Fibroblast of mammary gland (primary cell): ENCODE measurements around the gene SF3B1.
A peak's percentile ranks its signal among the peaks of the same experiment; 100 is the strongest.
"Not testable (repeated sequence)": the region's sequence is repeated elsewhere in the genome, so short reads cannot be mapped to it uniquely, and the experiment has no call there.

Source experiments
- DNase-seq: peaks from one replicate; pipeline ENCODE4 v3.0.0-alpha.2; 2010; ENCODE audit warnings: low read depth
- H3K4me3 ChIP-seq: 2 replicates; pipeline ENCODE4 v1.5.1; 2011; ENCODE audit warnings: low read depth, mild to moderate bottlenecking, low read length, moderate library complexity; ENCODE audit not compliant: control insufficient read depth
- TF ChIP-seq, protein P1 (sequence below): conservative IDR thresholded peaks from 2 replicates; pipeline ENCODE4 v1.5.1; 2011; ENCODE audit warnings: low read depth, low read length, inconsistent platforms; ENCODE audit not compliant: control insufficient read depth, insufficient read depth

The SF3B1 gene

DNA sequence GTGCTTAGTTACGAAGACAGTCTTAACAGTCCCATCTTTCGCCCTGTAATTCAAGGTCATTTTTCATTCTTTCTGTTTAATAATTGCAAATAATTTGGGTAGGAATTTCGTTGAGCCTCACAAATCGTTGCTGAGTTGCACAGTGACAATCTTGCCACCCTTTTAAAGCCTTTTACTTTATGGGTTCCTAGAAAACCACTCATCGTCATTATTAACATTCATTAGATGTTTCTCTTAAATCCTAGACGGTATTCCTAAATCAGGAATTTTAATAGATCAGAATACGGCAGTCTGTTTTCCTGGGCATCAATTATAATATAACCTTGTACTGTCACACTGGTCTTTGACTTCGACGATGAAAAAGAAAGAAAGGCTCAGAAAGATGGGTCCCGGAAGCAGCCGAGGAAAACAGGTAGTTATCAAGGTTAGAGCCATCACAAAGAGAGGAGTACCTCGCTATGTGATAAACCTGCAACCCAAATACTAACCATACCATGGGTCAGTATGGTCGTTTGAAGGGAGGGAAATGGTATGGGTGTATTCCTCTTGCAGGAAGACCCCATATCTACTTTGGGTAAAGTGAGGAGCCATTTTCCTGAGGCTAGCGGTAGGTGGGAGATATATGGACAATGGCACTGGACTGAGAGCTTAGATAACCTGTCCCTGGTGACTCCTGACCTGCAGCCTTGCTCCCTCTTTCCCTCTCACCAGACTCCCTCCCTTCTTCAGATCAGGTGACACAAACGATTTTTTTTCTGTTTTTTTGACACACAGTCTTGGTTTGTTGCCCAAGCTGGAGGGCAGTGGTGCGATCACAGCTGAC is 981 bp upstream of the SF3B1 start:
- H3K4me3 ChIP-seq = peak overlapping the region; percentile 100
- TF ChIP-seq, protein P1, sequence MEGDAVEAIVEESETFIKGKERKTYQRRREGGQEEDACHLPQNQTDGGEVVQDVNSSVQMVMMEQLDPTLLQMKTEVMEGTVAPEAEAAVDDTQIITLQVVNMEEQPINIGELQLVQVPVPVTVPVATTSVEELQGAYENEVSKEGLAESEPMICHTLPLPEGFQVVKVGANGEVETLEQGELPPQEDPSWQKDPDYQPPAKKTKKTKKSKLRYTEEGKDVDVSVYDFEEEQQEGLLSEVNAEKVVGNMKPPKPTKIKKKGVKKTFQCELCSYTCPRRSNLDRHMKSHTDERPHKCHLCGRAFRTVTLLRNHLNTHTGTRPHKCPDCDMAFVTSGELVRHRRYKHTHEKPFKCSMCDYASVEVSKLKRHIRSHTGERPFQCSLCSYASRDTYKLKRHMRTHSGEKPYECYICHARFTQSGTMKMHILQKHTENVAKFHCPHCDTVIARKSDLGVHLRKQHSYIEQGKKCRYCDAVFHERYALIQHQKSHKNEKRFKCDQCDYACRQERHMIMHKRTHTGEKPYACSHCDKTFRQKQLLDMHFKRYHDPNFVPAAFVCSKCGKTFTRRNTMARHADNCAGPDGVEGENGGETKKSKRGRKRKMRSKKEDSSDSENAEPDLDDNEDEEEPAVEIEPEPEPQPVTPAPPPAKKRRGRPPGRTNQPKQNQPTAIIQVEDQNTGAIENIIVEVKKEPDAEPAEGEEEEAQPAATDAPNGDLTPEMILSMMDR = no peak
- DNase-seq = no peak

GRCh38 chr2:197433780-197434438 is 919 bp downstream of the SF3B1 start:
- DNase-seq = peak; percentile 17
- TF ChIP-seq, protein P1 = no peak
- H3K4me3 ChIP-seq = peak overlapping the region; percentile 100

DNA sequence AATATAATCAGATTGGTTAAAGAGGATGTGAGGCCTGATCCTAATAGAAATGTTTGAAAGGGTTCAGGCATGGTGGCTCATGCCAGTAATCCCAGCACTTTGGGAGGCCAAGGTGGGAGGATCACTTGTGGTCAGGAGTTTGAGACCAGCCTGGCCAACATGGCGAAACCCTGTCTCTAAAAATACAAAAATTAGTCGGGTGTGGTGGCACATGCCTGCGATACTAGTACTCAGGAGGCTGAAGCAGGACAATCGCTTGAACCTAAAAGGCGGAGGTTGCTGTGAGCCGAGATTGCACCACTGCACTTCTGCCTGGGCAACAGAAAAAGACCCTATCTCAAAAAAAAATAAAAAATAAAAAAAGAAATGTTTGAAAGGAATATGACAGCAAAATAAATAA is 2.3 kb downstream of the SF3B1 start:
- DNase-seq, H3K4me3 ChIP-seq: not testable (repeated sequence)

- TF ChIP-seq, protein P1 = no peak
- no peak for DNase-seq
- no peak overlapping the region for H3K4me3 ChIP-seq
Observed at GRCh38 chr2:197431858-197432257, 3.0 kb downstream of the SF3B1 start.

- TF ChIP-seq, protein P1 = no peak
- H3K4me3 ChIP-seq = no peak overlapping the region
- DNase-seq = no peak
Observed at GRCh38 chr2:197427986-197428385, 6.8 kb downstream of the SF3B1 start.

DNA sequence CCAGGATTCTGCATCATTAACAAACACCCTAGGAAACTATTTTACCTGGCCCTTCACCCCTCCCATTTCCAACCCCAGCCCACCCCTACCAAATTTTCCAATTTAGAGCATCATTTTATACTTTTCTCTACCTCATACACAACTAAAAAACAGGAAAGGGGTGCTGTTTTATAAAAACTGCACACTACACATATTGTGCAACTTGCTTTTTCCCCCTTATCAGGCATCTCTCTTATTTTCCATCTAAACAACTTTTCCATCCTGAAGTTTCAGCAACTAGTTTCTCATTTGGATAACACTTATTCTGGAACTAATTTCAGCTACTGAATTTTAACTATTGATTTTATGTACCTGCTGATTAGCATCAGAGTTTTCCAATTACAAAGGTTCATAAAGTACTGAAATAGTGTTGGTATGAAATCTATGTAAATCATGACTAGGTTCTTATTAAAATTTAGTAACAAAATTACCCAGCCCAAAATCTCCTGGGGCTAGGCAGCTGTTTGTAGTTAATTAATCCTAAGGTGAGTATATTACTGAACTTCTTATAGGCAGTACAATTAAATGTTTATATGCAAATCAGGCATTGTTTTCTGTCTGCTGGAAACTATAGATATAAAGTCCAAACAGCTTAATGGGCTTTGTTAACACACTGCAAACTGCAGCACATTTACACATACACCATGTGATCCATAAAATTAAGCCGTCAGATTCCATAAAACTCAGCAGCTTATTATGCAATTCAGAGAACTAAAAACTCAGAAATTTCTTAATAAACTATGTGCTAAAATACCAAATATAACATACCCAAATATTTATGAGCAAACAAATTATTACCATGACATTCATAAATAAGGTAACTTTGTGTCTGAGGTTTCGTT is 7.9 kb downstream of the SF3B1 start:
- DNase-seq = no peak
- H3K4me3 ChIP-seq = no peak overlapping the region
- TF ChIP-seq, protein P1 = no peak
